GM18520 (cell line): ENCODE data around the gene AKR1C8.

ENCODE experiments used
- ATAC-seq: cut with Tn5 transposase; IDR thresholded peaks from one replicate; pipeline ENCODE4 v1.9.1; 2021; ENCODE audit not compliant: unreplicated experiment

Gene AKR1C8

DNA sequence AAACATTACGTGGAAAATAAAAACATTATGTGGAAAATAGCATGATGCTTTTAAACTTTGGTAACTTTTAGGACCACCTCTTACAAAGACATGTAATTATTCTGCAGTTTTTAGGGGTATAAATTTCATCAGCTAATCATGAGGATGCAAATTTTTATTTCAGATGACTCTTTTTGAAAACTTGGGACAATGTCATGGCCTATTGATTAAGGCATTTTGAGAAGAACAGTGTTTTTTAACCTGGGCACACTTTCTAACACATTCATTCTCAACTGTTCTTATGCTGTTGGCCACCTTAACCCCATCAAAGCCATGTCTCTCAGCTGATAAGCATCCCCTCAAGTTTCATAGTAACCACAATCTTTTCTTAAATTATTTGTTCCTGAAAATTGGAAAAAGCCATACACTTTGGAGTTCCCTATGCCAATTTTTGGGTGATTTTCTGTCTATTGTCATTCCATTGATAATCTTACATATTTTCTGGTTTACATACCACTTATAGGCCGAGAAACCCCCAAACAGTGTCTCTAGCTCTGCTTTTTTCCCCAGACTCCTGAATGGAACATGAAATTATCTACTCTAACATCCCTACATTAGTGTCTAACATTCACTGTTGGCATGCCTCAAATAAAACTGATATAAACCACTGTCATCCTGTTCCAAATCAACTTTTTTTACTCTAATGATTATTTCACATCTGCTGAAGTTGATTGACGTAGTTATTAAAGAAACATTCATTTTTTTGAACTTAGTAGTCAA is 76.1 kb downstream of the AKR1C8 start:
- ATAC-seq: no peak

DNA sequence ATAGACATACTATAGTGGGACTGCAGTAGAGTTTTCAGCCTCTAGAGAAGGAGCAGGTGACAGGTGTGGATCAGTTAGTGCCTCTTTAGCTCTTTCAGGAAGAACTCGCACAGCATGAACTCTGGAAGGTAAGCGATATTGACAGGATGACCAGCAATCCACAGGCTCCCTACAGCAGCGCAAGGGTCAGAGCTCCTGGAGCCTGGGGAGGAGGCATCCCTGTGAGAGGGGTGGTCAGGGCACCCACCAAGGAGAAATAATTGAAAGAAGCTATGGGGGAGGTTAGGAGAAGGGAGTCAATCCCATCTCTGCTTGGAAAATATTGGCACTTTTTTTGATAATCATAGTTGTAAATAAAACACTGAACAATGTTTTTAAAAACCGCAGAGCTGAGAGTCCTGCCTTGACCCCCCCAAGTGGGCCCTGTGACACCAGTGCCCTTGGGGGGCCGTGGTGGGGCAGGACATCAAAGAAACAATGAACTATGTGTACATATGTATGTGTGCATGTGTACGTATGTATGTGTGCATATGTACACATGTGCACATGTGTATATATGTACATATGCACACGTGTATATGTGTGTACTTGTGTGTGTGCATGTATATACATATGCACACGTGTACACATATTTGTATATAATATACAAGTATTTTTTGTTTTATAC is 77.0 kb downstream of the AKR1C8 start:
- no peak for ATAC-seq

DNA sequence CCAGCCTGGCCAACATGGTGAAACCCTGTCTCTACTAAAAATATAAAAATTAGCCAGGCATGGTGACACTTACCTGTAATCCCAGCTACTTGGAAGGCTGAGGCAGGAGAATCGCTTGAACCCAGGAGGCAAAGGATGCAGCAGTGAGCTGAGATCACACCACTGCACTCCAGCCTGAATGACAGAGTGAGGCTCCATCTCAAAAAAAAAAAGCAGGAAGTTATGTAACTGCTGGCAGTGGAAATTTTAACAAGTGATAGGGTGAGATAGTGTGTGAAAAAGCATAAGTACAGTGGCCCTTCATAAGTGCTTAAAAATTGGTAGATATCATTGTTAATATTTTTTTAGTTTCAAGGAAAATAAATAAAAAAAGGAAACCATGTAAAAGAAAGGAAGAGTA is 78.4 kb downstream of the AKR1C8 start:
- no peak for ATAC-seq

DNA sequence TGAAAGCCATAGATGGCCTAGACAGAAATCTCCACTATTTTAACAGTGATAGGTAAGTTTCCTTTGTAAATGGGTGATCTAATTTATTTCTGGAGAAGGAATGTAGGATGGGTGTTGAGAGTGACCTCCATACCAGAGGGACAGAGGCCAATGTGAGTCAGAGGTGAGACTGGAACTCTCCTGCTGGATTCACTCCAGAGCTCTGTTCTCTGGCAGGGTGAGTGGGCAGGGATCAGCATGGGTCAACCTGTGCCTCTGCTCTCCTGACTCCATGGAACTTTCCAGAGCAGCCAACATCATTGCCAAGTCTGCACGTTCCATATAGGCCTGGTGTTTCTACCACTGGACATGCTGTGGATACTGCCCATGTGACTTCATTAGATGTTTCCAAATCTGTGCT is 79.3 kb downstream of the AKR1C8 start:
- no peak for ATAC-seq
